ENCODE measurements around the gene PITHD1. TPM values are rescaled to one million over a fixed set of nuclear protein-coding genes. Genes with fewer than 3 reads are reported as not detected.

Gene PITHD1
- total and polyA plus RNA-seq, 2 donors (not counting 3 experiments of a cell fraction or from before 2014, with no cell fraction given), result 35.8 to 43.1 TPM

DNA sequence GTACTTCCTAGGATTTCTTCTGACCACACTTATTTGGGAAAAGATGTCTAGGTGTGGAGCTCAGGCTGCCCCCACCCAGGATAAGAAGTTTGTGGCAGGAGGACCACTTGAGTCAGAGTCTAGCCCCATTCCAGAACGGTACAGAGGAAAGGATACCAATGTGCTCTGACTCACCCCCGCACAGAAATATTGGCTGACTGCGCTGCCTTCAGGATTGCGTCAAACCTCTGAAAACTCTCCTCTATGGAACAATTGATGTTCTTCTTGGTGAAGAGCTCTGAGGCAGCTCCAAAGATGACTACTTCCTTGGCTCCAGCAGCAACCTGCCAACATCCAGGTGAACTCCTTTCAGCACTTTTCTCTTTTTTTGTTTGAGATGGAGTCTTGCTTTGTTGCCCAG is 35.8 kb downstream of the PITHD1 start:
- Histone ChIP-seq H4K20me1 (replicated peaks; ENCODE audit: control insufficient read depth, extremely low read depth, insufficient read depth, low read length) (no peaks in the 10 kb centered on the region), H3K9me3 (replicated peaks; ENCODE audit: control insufficient read depth, insufficient read depth, low read length) (no peaks in the 10 kb centered on the region), H3K9me1 (replicated peaks; ENCODE audit: control insufficient read depth, extremely low read depth, insufficient read depth, low read length) (no peaks in the 10 kb centered on the region), H3K36me3 (ENCODE audit: control insufficient read depth in 2 of 2, extremely low read depth in 1 of 2, insufficient read depth in 2 of 2, low read length in 2 of 2) (peaks cover 0 to 19% of the 10 kb centered on the region in 2 experiments), H2AFZ (ENCODE audit: low read depth, low read length) (no peak overlapping the region), H3K9ac (replicated peaks; ENCODE audit: extremely low read depth, insufficient read depth, low read length) (no peak overlapping the region), H3K27ac (ENCODE audit: insufficient read depth, low read depth, low read length) (no peak overlapping the region), H3K27me3 (ENCODE audit: control insufficient read depth in 2 of 2, insufficient read depth in 2 of 2, low read length in 2 of 2) (no peaks in the 10 kb centered on the region), H3K79me2 (ENCODE audit: control insufficient read depth, insufficient read depth, low read length) (no peaks in the 10 kb centered on the region), H3K4me2 (ENCODE audit: insufficient read depth, low read length) (no peak overlapping the region), H3K4me3 (replicated peaks in 1 of 3; ENCODE audit: insufficient read depth in 1 of 3, low read depth in 1 of 3, low read length in 3 of 3) (no peak overlapping the region), H3K4me1 (ENCODE audit: control insufficient read depth, extremely low read depth, insufficient read depth, low read length) (no peaks in the 10 kb centered on the region)
- POLR2A ChIA-PET, result no interaction called here
- FAIRE-seq, result no peak
- no peak for DNase-seq (ENCODE audit: low read depth, low spot score)
- BruUV-seq (replicated peaks), result no TSS peak
- CTCF ChIA-PET, result interaction anchor here (1.5 kb wide), 1 partner anchor 42 kb away, joined by 5 read pairs; no protein-coding TSS in a partner anchor
- intact Hi-C loops (cut with micrococcal nuclease) (no loop called here), dilution Hi-C loops (cut with MboI; ENCODE audit: extremely low pct_ligation_motif_present, low sequenced_read_pairs) (no loop called here)
- TF ChIP-seq, protein P1, sequence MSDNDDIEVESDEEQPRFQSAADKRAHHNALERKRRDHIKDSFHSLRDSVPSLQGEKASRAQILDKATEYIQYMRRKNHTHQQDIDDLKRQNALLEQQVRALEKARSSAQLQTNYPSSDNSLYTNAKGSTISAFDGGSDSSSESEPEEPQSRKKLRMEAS (IDR thresholded peaks at IDR 0.05; ENCODE audit: insufficient read depth, insufficient read length), result no peak
- TF ChIP-seq POLR2AphosphoS5 (IDR thresholded peaks at IDR 0.05; ENCODE audit: insufficient read depth, low read depth, low read length) (no peak), EZH2 (IDR thresholded peaks at IDR 0.05; ENCODE audit: borderline replicate concordance, low read depth, low read length, severe bottlenecking) (no peak)

DNA sequence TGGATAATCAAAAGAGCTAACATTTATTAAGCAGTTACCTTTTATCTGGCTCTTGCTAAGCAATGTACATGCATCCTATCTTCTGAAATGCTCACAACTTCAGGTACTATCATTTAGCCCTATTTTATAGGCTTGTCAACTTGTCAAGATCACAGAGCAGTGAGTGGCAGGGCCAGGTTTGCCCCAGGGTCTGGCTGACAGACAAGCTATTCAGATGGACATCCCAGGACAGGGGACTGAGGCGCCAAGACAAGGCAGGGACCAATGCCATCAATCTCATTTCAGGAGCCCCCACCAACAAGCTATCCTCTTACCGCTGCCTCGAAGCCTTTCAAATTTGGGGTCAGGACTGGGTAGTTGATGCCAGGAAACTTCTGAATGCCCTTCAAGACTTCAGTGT is 38.1 kb downstream of the PITHD1 start:
- DNase-seq (ENCODE audit: low read depth, low spot score) (no peak), FAIRE-seq (no peak)
- H2AFZ ChIP-seq (ENCODE audit: low read depth, low read length), result no peak overlapping the region
- CTCF ChIA-PET, result interaction anchor here (0.7 to 1.2 kb wide), 2 partner anchors 100 to 725 kb away, joined by 3 read pairs; no protein-coding TSS in a partner anchor
- no peak for TF ChIP-seq EZH2 (IDR thresholded peaks at IDR 0.05; ENCODE audit: borderline replicate concordance, low read depth, low read length, severe bottlenecking)
- no peak for TF ChIP-seq POLR2A (IDR thresholded peaks at IDR 0.05; ENCODE audit: low read depth, low read length)
- no peak for TF ChIP-seq FOS (IDR thresholded peaks at IDR 0.05; ENCODE audit: borderline replicate concordance, insufficient read depth, low read length)
- TF ChIP-seq POLR2AphosphoS5 (IDR thresholded peaks at IDR 0.05; ENCODE audit: insufficient read depth, low read depth, low read length), result no peak
- no peak for TF ChIP-seq GATA2 (IDR thresholded peaks at IDR 0.05; ENCODE audit: insufficient read depth, insufficient read length, low read depth, low read length)
- no peak for TF ChIP-seq MYC (IDR thresholded peaks at IDR 0.05; ENCODE audit: low read depth, low read length)
- TF ChIP-seq, protein P2, sequence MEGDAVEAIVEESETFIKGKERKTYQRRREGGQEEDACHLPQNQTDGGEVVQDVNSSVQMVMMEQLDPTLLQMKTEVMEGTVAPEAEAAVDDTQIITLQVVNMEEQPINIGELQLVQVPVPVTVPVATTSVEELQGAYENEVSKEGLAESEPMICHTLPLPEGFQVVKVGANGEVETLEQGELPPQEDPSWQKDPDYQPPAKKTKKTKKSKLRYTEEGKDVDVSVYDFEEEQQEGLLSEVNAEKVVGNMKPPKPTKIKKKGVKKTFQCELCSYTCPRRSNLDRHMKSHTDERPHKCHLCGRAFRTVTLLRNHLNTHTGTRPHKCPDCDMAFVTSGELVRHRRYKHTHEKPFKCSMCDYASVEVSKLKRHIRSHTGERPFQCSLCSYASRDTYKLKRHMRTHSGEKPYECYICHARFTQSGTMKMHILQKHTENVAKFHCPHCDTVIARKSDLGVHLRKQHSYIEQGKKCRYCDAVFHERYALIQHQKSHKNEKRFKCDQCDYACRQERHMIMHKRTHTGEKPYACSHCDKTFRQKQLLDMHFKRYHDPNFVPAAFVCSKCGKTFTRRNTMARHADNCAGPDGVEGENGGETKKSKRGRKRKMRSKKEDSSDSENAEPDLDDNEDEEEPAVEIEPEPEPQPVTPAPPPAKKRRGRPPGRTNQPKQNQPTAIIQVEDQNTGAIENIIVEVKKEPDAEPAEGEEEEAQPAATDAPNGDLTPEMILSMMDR (IDR thresholded peaks at IDR 0.05; ENCODE audit: extremely low read depth in 1 of 2, insufficient read depth in 1 of 2, low read depth in 1 of 2, low read length in 2 of 2), result no peak
- TF ChIP-seq, protein P1 (IDR thresholded peaks at IDR 0.05; ENCODE audit: insufficient read depth, insufficient read length), result no peak
- no peak for TF ChIP-seq JUN (IDR thresholded peaks at IDR 0.05; ENCODE audit: borderline replicate concordance, insufficient read depth, insufficient read length, low read depth)
- dilution Hi-C loops (cut with MboI; ENCODE audit: extremely low pct_ligation_motif_present, low sequenced_read_pairs) (no loop called here), intact Hi-C loops (cut with micrococcal nuclease) (no loop called here)
- H3K27me3 ChIP-seq (ENCODE audit: control insufficient read depth in 2 of 2, insufficient read depth in 2 of 2, low read length in 2 of 2), result no peaks in the 10 kb centered on the region
- no peak overlapping the region for H3K4me3 ChIP-seq (replicated peaks in 1 of 3; ENCODE audit: insufficient read depth in 1 of 3, low read depth in 1 of 3, low read length in 3 of 3)
- no peaks in the 10 kb centered on the region for H4K20me1 ChIP-seq (replicated peaks; ENCODE audit: control insufficient read depth, extremely low read depth, insufficient read depth, low read length)
- no peaks in the 10 kb centered on the region for H3K79me2 ChIP-seq (ENCODE audit: control insufficient read depth, insufficient read depth, low read length)
- peaks cover 0 to 19% of the 10 kb centered on the region in 2 experiments for H3K36me3 ChIP-seq (ENCODE audit: control insufficient read depth in 2 of 2, extremely low read depth in 1 of 2, insufficient read depth in 2 of 2, low read length in 2 of 2)
- H3K9me3 ChIP-seq (replicated peaks; ENCODE audit: control insufficient read depth, insufficient read depth, low read length), result no peaks in the 10 kb centered on the region
- POLR2A ChIA-PET, result interaction anchor here (1.7 kb wide), 1 partner anchor 9 kb away, joined by 5 read pairs; the partner anchor contains the start of gene HMGCL
- H3K4me2 ChIP-seq (ENCODE audit: insufficient read depth, low read length), result no peak overlapping the region
- H3K4me1 ChIP-seq (ENCODE audit: control insufficient read depth, extremely low read depth, insufficient read depth, low read length), result no peaks in the 10 kb centered on the region
- H3K27ac ChIP-seq (ENCODE audit: insufficient read depth, low read depth, low read length), result no peak overlapping the region
- no peaks in the 10 kb centered on the region for H3K9me1 ChIP-seq (replicated peaks; ENCODE audit: control insufficient read depth, extremely low read depth, insufficient read depth, low read length)
- no TSS peak for BruUV-seq (replicated peaks)
- H3K9ac ChIP-seq (replicated peaks; ENCODE audit: extremely low read depth, insufficient read depth, low read length), result no peak overlapping the region
